A549 treated with CORT108297 at 1 μM for 4 hours (cell line): ENCODE measurements around the gene HLA-DQA2. TPM values are rescaled to one million over a fixed set of nuclear protein-coding genes. Genes with fewer than 3 reads are reported as not detected.

Experiments used
- total RNA-seq: library from RNA; stranded (reverse); fragments of 200-300 nt; extraction: Qiagen RNA extraction; gene quantifications from 5 replicates; pipeline ENCODE4 v1.2.3, GENCODE V29; 2022

HLA-DQA2 gene
- not detected in 5 replicates for total RNA-seq

DNA sequence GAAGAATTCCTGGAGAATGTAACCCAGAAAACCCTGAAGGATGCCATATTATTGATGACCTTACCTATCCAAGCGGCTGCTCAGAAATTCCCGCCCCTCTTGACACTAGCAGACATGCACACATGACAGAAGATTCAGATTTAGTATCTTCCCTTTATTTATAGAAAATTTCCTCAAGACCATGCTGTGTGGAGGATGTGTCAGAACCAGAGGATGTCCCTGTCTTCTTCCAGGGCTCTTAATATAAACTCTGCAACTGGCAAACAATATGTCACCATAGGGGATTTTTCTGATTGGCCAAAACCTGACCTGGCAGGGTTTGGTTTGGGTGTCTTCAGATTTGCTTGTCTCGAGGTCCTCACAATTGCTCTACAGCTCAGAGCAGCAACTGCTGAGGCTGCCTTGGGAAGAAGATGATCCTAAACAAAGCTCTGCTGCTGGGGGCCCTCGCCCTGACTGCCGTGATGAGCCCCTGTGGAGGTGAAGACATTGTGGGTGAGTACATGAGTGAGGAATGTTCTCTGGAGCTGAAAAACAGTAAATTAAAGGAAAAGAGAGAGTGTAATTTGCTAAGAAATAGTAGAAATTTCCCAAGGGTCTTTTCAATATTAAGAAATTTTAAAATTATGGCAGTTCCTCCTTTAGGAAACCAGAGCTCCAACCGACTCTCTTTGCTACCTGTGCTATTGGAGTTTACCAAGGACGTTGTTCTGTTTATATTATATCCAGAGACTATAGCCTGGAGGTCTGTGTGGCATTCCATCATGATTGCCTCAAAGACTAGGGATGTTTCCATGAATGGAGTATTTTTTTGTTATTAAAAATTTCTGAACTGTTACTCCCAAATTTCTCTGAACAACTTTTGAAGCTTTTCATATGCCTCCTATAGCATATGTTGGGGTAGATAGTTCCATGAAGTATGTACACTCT, at the start of gene HLA-DQA2:
HLA-DQA2 (plus strand) TSS at position 361 of the 930 bp plus-strand sequence; CDS start at position 414, 53 bp downstream.

DNA sequence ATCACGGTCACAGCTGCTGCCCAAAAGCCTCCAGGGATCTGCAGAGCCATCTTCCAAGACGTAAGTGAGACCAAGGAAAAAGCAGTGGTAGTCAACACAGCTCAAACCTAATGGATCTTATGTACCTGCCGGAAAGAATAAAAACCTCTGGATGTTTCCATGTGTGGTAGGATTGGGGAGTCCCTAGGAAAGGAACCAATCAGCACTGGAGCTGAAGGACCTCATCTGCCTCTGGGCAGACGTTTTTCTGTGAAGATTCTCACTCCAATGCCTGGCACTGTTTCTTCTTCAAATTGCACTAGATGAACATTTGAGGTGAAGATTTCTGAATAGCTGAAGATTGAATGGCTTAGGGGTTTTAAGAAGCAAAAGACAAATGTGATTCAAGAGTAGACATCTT, 22.2 kb downstream of the HLA-DQA2 start, which contains the start of gene HLA-DQB2:
HLA-DQB2 (minus strand) TSS at position 112 of the 400 bp plus-strand sequence; CDS start at position 50, 62 bp downstream.

Other genes starting within 250 kb of the HLA-DQA2 start
- not detected in 5 replicates for gene HLA-DRB5, start 211.1 kb upstream of the HLA-DQA2 start, total RNA-seq
- gene HLA-DRB1, start 151.5 kb upstream of the HLA-DQA2 start, total RNA-seq: not detected in 5 replicates
- gene HLA-DQA1, start 104.0 kb upstream of the HLA-DQA2 start, total RNA-seq: not detected in 5 replicates
- gene HLA-DQB1, start 74.7 kb upstream of the HLA-DQA2 start, total RNA-seq: not detected in 5 replicates
- not detected in 5 replicates for gene HLA-DQB2, start 22.1 kb downstream of the HLA-DQA2 start, total RNA-seq
- gene HLA-DOB, start 75.6 kb downstream of the HLA-DQA2 start, total RNA-seq: 0.12 to 0.35 TPM (median 0.18 TPM) in 5 replicates
- 10.6 to 24.0 TPM (median 19.8 TPM) in 5 replicates for gene TAP2, start 97.3 kb downstream of the HLA-DQA2 start, total RNA-seq
- 20.3 to 22.9 TPM (median 21.4 TPM) in 5 replicates for gene PSMB8, start 102.7 kb downstream of the HLA-DQA2 start, total RNA-seq
- 33.2 to 38.3 TPM (median 34.9 TPM) in 5 replicates for gene TAP1, start 112.3 kb downstream of the HLA-DQA2 start, total RNA-seq
- gene PSMB9, start 112.8 kb downstream of the HLA-DQA2 start, total RNA-seq: 15.7 to 25.5 TPM (median 18.9 TPM) in 5 replicates
- 1.5 to 2.5 TPM (median 1.6 TPM) in 5 replicates for gene HLA-DMB, start 199.6 kb downstream of the HLA-DQA2 start, total RNA-seq
- gene HLA-DMA, start 211.7 kb downstream of the HLA-DQA2 start, total RNA-seq: 2.4 to 3.6 TPM (median 2.7 TPM) in 5 replicates
- 121 to 148 TPM (median 126 TPM) in 5 replicates for gene BRD2, start 227.2 kb downstream of the HLA-DQA2 start, total RNA-seq